ENCODE results near the gene MARCO. TPM values are rescaled to one million over a fixed set of nuclear protein-coding genes. Genes with fewer than 3 reads are reported as not detected.
A peak's percentile ranks its signal among the peaks of the same experiment; 100 is the strongest.

The MARCO gene
- total RNA-seq, 1 donor from 2014 or later = 5.6 TPM

DNA sequence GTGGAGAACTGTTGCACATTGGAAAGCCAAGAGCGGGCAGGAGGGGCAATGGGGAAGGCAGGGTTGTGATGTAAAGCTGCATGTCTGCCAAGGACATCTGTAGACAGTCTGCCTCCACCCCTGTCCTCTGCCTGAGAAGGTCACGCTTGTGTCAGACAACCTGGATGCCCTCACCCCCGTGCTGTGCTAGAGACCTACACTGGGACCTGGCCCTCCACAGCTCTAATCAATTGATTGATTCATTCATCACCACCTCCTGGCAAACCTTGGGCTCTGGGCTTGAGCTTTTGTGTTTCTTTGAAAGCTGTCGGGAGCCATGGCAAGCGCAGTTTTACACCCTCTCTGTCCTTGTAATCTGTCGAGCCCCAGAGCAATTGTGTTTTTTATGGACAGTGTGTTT is 41.1 kb downstream of the MARCO start:
- Histone ChIP-seq H3K27ac (no peak overlapping the region), H3K9me3 (no peaks in the 10 kb centered on the region), H3K4me1 (no peaks in the 10 kb centered on the region), H3K36me3 (no peaks in the 10 kb centered on the region), H3K27me3 (no peaks in the 10 kb centered on the region), H3K4me3 (no peak overlapping the region)
- TF ChIP-seq POLR2A (IDR thresholded peaks at IDR 0.05) (no peak), CTCF (IDR thresholded peaks at IDR 0.05) (no peak), POLR2AphosphoS5 (IDR thresholded peaks at IDR 0.05; ENCODE audit: insufficient read depth in 1 of 2, low read depth in 1 of 2) (no peak)
- intact Hi-C loops (cut with DNase I) = no loop called here
- peak; percentile 47 to 52 for DNase-seq (ENCODE audit: extremely low spot score in 2 of 2)

- intact Hi-C loops (cut with DNase I) = no loop called here
- H3K36me3 ChIP-seq = no peaks in the 10 kb centered on the region
- no peak overlapping the region for H3K27ac ChIP-seq
- no peaks in the 10 kb centered on the region for H3K9me3 ChIP-seq
- H3K4me1 ChIP-seq = no peaks in the 10 kb centered on the region
- no peak for DNase-seq (ENCODE audit: extremely low spot score in 2 of 2)
- no peak for TF ChIP-seq POLR2A (IDR thresholded peaks at IDR 0.05)
- no peak for TF ChIP-seq CTCF (IDR thresholded peaks at IDR 0.05)
- no peak for TF ChIP-seq POLR2AphosphoS5 (IDR thresholded peaks at IDR 0.05; ENCODE audit: insufficient read depth in 1 of 2, low read depth in 1 of 2)
- H3K27me3 ChIP-seq = no peaks in the 10 kb centered on the region
- H3K4me3 ChIP-seq = no peak overlapping the region
Measured at GRCh38 chr2:118983915-118984314, 41.9 kb downstream of the MARCO start.

DNA sequence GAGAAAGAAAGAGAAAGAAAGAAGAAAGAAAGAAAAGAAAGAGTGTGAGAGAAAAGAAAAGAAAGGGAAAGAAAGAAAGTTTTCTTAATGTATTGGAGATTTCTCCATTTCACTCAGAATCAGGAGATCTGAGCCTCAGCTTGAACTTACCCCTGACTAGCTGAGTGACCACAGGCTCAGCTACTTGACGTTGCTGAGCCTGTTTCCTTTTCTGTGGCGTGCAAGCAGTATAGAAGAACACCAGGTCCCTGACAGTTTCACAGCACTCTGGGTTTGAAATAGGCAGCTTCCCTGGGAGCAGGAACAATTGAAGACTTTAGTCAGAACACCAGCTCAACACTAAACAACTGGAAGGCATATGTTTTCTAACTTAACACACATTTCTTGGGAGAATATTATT is 44.7 kb downstream of the MARCO start:
- intact Hi-C loops (cut with DNase I) = no loop called here
- no peak for TF ChIP-seq CTCF (IDR thresholded peaks at IDR 0.05)
- TF ChIP-seq POLR2A (IDR thresholded peaks at IDR 0.05) = no peak
- TF ChIP-seq POLR2AphosphoS5 (IDR thresholded peaks at IDR 0.05; ENCODE audit: insufficient read depth in 1 of 2, low read depth in 1 of 2) = no peak

GRCh38 chr2:118987886-118988285 is 45.9 kb downstream of the MARCO start:
- H3K4me1 ChIP-seq = no peaks in the 10 kb centered on the region
- H3K4me3 ChIP-seq = no peak overlapping the region
- H3K27ac ChIP-seq = no peak overlapping the region
- TF ChIP-seq CTCF (IDR thresholded peaks at IDR 0.05) (no peak), POLR2AphosphoS5 (IDR thresholded peaks at IDR 0.05; ENCODE audit: insufficient read depth in 1 of 2, low read depth in 1 of 2) (no peak), POLR2A (IDR thresholded peaks at IDR 0.05) (no peak)
- DNase-seq (ENCODE audit: extremely low spot score in 2 of 2) = no peak
- H3K27me3 ChIP-seq = no peaks in the 10 kb centered on the region
- H3K36me3 ChIP-seq = no peaks in the 10 kb centered on the region
- intact Hi-C loops (cut with DNase I) = no loop called here
- H3K9me3 ChIP-seq = no peaks in the 10 kb centered on the region

More for the DNA sequence above, 44.7 kb downstream of the MARCO start:
- H3K9me3 ChIP-seq = no peaks in the 10 kb centered on the region
- H3K36me3 ChIP-seq = no peaks in the 10 kb centered on the region
- H3K27ac ChIP-seq = no peak overlapping the region
- H3K4me3 ChIP-seq = no peak overlapping the region
- H3K4me1 ChIP-seq = no peaks in the 10 kb centered on the region
- H3K27me3 ChIP-seq = no peaks in the 10 kb centered on the region
- DNase-seq (ENCODE audit: extremely low spot score in 2 of 2) = no peak

DNA sequence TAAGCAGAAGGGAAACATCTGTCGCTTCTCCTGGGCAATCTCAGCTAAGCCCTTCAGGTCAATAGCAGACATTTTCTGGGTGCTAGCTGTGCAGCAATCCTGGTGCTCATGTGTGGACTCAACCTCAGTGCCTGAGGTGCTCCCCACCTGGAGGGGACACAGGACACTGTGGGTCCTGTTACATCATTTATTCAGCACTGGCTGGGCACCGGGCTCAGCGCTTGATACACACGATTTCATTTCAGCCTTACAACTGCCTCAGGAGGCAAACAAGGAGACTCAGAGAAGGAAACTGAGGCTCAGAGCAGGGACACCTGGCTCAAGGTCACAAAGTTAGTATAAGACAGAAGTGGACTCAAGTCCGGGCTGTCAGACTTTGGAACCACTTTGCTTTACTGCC is 46.7 kb downstream of the MARCO start:
- no peak for DNase-seq (ENCODE audit: extremely low spot score in 2 of 2)

More for the DNA sequence above, 46.7 kb downstream of the MARCO start:
- no peaks in the 10 kb centered on the region for H3K27me3 ChIP-seq
- TF ChIP-seq POLR2AphosphoS5 (IDR thresholded peaks at IDR 0.05; ENCODE audit: insufficient read depth in 1 of 2, low read depth in 1 of 2) (no peak), CTCF (IDR thresholded peaks at IDR 0.05) (no peak), POLR2A (IDR thresholded peaks at IDR 0.05) (no peak)
- no peaks in the 10 kb centered on the region for H3K9me3 ChIP-seq
- no peaks in the 10 kb centered on the region for H3K36me3 ChIP-seq
- H3K4me3 ChIP-seq = no peak overlapping the region
- H3K4me1 ChIP-seq = no peaks in the 10 kb centered on the region
- H3K27ac ChIP-seq = no peak overlapping the region
- intact Hi-C loops (cut with DNase I) = no loop called here

Measured in vagina (tissue), 2 donors.